Stimulated activated effector memory CD8-positive, alpha-beta T cell treated with anti-CD3 and anti-CD28 coated beads, Interleukin-12 subunit alpha, Interleukin-12 subunit beta, amount 100 ng/mL, for 72 hours (primary cell): ENCODE results near the gene CACTIN.
"Not testable (repeated sequence)": the region's sequence is repeated elsewhere in the genome, so short reads cannot be mapped to it uniquely, and the experiment has no call there.

ENCODE experiments used
- ATAC-seq: fragments of 150-1000 bp; cut with Tn5 transposase; 2 replicates; pipeline ENCODE4 v1.10.0; 2021
- DNase-seq, 2 donors: peaks; one replicate each; pipeline ENCODE4 v3.0.0; 2021 to 2022; ENCODE audit warnings: low spot score in 2 of 2
- H3K27ac Mint-ChIP-seq: one replicate; pipeline ENCODE4 v1.8.0; 2022; ENCODE audit warnings: mild to moderate bottlenecking, mixed read lengths
- H3K36me3 Mint-ChIP-seq: one replicate; pipeline ENCODE4 v1.8.0; 2022; ENCODE audit warnings: mild to moderate bottlenecking, mixed read lengths
- H3K4me1 Mint-ChIP-seq: one replicate; pipeline ENCODE4 v1.8.0; 2022; ENCODE audit warnings: mixed read lengths
- H3K4me3 Mint-ChIP-seq: one replicate; pipeline ENCODE4 v1.8.0; 2022; ENCODE audit warnings: mild to moderate bottlenecking, mixed read lengths
- H3K9me3 Mint-ChIP-seq: one replicate; pipeline ENCODE4 v1.8.0; 2022; ENCODE audit warnings: mixed read lengths

CACTIN gene

DNA sequence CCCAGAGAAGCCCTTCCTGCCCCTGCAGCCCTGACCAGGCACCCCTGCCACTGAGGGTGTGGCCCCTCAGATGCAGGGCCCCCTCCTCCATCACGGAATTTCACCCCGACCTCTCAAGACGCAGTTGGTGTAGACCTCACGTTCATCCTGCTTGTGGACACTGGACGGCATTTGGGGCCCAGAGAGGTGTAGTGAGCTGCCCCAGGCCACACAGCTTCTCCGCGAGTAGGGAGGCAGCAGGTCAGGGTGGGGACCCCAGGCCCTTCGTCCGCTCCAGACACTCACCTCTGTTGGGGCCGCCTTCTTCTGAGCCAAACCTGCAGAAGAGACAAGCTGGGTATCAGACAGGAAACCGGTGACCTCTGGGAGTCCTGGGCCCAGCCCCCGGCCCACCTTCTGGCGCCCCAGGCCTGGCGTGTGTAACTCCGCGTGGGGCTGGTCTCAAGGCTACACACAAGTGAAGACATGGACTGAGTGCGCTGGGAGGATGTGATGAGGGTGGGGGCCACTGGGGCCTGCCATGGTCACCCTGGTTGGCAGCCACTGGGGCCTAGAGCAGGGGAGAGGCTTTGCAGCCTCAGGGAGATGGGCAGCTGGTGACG, 40.5 kb upstream of the CACTIN start:
- Mint-ChIP-seq H3K27ac (peak overlapping the region; percentile 97), H3K36me3 (peaks cover 82% of the 10 kb centered on the region), H3K4me3 (no peak overlapping the region), H3K9me3 (no peaks in the 10 kb centered on the region), H3K4me1 (peaks cover 59% of the 10 kb centered on the region)
- ATAC-seq (no peak), DNase-seq (no peak)

DNA sequence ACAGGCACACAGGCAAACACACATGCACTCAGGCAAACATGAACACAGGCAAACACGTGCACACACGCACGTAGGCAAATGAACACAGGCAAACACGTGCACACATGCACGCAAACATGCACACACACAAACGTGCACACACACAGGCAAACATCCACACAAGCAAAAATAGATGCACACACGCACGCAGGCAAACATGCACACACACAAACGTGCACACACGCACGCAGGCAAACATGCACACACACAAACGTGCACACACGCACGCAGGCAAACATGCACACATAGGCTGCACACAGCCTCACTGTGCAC, 39.9 kb upstream of the CACTIN start:
- not testable (repeated sequence) for H3K9me3 Mint-ChIP-seq, DNase-seq, H3K4me3 Mint-ChIP-seq, H3K27ac Mint-ChIP-seq, ATAC-seq
- H3K36me3 Mint-ChIP-seq, result peaks cover 78% of the 10 kb centered on the region
- H3K4me1 Mint-ChIP-seq, result peaks cover 55% of the 10 kb centered on the region

DNA sequence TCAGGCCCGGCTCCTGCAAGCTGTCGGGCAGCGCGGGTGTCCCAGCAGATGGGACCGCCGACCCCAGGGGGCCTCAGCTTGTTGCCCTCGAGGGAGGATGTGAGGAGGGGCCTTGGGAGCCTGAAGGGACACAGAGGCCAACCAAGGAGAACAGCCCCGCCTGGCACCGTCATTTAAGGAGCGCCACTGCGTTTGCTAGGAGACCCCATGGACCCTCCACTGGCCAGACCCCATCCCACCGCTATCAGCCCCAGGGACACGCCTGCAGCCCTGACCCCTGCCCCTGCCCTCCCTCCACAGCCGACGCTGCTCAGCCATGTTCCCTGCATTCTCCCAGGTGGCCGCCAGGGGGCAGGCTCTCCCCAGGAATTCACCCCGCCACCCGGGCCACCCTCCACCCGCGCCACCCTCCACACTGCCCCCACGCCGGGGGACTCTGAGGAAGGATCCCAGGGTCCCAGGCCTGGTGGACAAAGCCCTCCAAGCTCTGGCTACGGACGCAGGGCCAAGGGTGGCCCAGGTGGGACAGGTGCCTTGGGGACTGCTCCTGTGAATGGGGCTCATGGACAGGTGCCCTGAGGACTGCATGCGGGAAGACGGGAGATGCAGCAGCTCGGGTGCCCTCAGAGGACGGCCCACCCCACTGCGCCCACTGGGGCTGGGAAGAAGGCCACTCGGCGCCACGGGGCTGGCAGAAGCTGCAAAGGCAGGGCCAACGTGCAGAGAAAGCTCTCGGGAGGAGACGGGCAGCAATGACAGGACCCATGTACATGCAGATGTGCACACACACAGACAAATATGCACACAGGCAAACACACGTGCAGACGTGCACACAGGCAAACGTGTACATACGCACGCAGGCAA, 39.3 kb upstream of the CACTIN start:
- Mint-ChIP-seq H3K36me3 (peaks cover 78% of the 10 kb centered on the region), H3K4me1 (peaks cover 49% of the 10 kb centered on the region), H3K9me3 (no peaks in the 10 kb centered on the region), H3K4me3 (no peak overlapping the region), H3K27ac (peak overlapping the region; percentile 52)
- DNase-seq (peak; percentile 87 to 93), ATAC-seq (peak; percentile 71)

DNA sequence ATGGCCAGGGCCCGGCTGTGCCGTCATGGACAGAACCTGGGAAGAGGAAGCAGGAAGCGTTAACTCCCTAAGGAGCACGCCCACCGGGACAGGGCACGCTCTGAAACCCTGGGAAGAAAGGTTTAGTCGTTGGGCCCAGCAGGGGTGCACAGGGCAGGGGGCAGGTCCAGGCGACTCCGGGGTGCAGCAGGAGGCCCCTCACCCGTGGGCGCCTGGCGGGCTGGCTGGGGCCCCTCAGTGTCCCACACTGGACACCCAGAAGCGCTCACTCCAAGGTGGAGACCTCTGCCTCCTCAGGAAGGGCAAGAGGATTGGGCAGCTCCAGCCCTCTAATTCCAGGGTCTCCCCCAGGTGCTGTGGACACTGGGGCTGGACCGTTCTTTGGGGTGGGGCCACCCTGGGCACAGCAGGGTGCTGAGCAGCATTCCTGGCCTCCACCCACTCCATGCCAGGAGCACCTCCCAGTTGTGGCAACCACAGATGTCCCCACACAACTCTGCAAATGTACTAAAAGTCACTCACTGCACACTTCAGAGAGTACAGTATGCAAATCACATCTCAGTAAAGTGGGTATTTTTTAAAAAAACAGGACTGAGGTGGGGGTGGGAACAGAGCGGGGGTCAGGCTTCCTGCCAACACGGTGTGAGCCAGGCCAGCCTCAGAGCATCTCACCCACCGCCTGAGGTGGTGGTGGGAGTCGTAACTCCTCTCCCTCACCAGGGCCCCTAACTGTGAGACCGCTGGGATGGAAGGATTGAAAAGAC, 38.5 kb upstream of the CACTIN start:
- no peak overlapping the region for H3K4me3 Mint-ChIP-seq
- DNase-seq (no peak), ATAC-seq (no peak)
- H3K4me1 Mint-ChIP-seq, result peaks cover 41% of the 10 kb centered on the region
- no peaks in the 10 kb centered on the region for H3K9me3 Mint-ChIP-seq
- H3K27ac Mint-ChIP-seq, result no peak overlapping the region
- peaks cover 77% of the 10 kb centered on the region for H3K36me3 Mint-ChIP-seq

DNA sequence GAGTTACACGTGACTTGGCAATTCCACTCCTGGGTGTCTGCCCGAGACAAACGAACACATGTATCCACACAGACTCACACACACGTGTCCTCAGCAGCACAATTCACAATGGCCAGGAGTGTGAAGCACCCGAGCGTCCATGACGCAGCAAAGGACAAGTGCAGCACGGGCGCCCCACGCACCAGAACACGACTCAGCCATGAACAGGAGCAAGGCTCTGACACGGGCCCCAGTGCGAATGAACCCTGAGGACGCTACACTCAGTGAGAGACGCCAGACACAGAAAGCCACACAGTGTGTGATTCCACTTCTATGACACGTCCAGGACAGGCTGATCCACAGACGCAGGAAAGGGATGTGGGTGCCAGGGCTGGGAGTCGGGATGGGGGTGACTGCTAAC, 37.2 kb upstream of the CACTIN start:
- Mint-ChIP-seq H3K9me3 (no peaks in the 10 kb centered on the region), H3K4me3 (no peak overlapping the region), H3K4me1 (peaks cover 29% of the 10 kb centered on the region), H3K36me3 (peaks cover 84% of the 10 kb centered on the region), H3K27ac (no peak overlapping the region)
- ATAC-seq, result no peak
- no peak for DNase-seq

DNA sequence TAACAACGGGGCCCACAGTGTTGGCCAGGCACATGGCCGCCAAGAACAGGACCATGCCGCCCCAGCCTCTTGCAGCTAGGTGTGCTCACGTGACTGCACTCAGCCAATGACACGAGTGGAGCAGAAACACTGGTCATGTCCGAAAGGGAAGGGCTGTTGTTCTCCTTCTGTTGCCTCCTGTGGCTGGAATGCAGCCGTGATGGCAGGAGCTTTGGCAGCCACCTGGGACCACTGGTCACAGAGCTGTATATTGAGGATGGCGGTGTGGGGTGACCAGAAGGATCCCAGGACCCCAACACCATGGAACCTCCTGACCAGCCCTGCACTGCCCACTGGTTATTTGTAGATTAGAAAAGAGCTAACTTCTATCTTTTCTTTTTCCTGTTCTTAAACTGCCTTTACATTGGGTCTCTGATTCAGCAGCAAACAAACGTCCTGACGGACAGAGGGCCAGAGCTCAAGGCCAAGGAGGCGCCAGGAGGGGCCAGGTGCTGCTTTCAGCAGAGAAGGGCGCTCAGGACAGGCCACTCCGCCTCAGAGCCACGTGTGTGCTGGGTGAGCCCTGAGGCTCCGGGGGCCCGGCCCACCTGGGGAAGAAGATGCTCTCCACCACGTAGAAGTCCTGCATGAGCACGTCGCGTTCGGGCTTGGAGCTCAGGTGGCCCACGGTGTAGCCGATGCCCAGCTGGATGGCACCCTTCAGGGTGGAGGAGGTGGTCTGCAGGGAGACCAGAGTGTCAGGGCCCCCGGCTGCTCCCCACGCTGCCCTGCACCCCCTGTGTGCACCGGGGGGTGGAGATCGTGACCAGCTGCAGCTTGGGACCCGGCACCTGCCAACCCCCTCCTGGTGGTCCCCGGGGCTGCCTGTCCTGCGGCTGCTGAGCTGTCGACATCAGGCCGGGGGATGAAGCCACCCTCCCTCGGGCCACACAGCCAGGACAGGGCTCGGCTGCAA, 35.0 kb upstream of the CACTIN start:
- no peak overlapping the region for H3K4me3 Mint-ChIP-seq

DNA sequence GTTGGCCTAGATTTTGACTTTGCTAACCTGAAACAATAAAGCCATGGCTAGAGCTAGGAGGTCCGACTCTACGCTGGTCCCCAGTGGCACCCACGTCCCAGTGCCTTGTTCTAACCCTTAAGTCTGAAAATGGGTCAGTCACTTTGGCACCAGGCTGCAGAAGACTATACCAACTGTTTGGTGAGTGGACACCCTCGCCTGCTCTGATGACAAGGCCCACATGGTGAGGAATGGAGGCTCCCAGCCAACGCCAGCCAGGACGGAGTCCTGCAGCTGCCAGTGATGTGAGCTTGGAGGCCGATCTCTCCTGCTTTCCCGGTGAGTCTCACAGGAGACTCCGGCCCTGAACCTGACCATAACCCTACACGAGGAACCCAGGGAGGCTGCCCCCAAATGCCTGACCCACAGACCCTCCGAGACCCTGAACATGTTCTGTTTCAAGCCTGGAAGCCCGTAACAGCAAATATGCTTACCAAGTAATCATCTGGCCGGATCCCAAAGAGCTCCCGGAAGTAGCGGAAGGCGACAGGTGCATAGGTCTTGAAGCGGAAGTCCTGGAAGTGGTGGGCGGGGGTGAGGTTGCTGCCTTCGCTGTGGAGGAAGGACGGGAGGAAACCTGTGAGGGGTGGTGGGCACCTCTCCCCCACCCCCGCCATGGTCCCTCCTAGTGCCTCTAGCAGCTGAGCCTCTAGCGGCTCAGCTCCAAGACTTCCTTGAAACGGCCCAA, 34.1 kb upstream of the CACTIN start:
- H3K4me3 Mint-ChIP-seq, result no peak overlapping the region
- ATAC-seq, result no peak
- H3K36me3 Mint-ChIP-seq, result peaks cover 80% of the 10 kb centered on the region

More for the DNA sequence above, 35.0 kb upstream of the CACTIN start:
- DNase-seq (no peak), ATAC-seq (no peak)
- Mint-ChIP-seq H3K27ac (no peak overlapping the region), H3K4me1 (peaks cover 8% of the 10 kb centered on the region), H3K36me3 (peaks cover 81% of the 10 kb centered on the region), H3K9me3 (no peaks in the 10 kb centered on the region)

DNA sequence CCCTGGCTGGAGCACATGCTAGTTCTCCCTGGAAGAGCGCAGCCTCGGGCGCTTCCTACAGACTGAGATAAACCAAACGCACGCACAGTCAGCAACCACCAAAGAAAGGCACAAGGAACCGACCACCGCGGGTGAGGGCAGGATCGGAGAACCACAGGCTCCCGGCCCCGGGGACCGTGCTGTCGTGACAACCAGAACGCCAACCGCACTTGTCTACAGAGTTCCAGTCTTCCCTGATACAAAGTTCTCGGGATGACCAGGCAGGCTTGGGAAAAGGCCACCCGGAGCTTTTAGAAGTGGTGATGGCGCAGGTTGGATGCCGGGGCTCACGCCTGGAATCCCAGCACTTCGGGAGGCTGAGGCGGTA, 33.1 kb upstream of the CACTIN start:
- Mint-ChIP-seq H3K4me3 (no peak overlapping the region), H3K27ac (no peak overlapping the region), H3K9me3 (no peaks in the 10 kb centered on the region), H3K4me1 (no peaks in the 10 kb centered on the region), H3K36me3 (peaks cover 83% of the 10 kb centered on the region)
- no peak for ATAC-seq
- DNase-seq, result no peak

More for the DNA sequence above, 34.1 kb upstream of the CACTIN start:
- no peaks in the 10 kb centered on the region for H3K9me3 Mint-ChIP-seq
- H3K4me1 Mint-ChIP-seq, result no peaks in the 10 kb centered on the region
- no peak overlapping the region for H3K27ac Mint-ChIP-seq
- DNase-seq, result no peak

DNA sequence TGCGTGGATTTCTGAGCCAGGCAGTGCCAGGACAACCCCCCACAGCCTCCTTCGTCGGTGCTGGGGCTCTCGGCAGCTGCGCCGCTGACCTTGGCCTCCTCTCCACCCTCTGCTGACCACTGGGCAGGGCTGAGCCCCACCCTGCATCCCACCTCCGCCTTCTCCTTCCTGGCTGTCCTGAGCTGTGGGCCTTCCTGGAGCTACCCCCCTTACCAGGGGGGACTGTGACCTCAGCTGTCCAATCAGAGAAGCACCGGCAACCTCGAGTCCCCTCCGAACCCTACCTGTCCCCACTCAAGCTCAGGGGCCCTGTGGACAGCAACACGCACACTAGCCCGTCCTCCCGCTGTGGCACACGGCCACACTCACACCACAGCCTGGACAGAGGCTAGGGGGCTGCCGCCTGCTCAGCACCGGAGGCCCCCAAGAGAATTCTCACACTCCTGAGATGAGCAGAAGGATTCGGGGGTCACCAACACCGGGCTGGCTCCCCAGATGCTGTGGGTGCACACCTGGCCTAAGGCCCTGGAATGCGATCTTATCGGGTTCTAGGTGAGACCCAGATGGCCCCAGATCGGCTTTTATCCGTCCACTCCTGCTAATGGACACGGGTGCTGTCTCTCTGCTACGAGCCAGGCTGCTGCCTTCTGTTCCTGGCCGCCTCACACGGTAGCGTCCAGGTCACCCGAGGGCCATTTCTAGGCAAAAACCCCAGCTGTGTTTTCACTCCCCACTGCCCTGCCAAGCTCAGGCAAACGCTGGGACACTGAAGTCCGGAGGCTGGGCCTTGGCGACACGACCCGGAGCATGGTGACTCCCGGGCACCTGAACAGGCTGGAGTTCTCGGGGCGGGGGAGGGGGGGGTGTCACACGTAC, 32.5 kb upstream of the CACTIN start:
- Mint-ChIP-seq H3K4me1 (no peaks in the 10 kb centered on the region), H3K27ac (no peak overlapping the region), H3K36me3 (peaks cover 83% of the 10 kb centered on the region), H3K4me3 (no peak overlapping the region), H3K9me3 (no peaks in the 10 kb centered on the region)
- ATAC-seq, result no peak
- no peak for DNase-seq

DNA sequence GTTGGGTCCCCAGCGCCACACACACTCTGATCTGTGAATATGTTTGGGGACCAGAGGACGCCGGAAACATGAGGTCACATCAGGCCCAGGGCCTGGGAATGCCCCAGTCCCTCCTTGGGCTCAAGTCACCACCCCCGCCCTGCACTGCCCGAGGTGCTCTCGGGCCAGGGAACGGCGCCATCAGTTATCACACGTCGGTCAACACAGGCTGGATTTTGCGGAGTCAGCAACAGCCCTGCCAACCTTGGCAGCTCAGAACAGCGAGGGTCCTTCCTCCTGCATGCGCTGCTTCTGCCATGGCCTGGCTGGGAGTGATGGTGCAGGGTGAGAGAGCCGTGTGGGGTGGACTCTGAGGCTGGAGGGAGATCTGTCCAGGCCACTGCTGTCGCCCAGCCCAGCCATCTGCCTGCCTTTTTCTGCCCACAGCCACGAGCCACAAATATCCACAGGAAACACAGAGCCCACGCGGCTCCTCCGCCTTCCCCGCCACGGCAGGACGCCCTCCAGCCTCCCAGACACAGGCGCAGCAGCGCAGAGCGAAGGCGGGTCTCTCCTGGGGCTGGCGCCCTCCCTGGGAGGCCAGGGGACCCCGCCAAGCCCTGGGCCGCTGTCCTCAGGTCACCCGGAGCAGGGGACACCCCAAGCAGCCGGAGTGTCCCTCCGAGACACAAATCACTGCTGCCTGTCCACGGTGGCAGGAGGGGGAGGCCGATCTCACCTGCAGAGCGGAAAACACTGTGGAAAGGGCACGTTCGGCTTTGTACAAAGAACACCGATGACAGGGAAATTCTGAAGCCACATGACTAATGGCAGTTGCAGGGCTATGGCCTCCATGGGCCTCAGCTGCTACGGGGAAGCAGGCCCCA, 31.6 kb upstream of the CACTIN start:
- DNase-seq (no peak), ATAC-seq (no peak)
- Mint-ChIP-seq H3K36me3 (peaks cover 83% of the 10 kb centered on the region), H3K4me3 (no peak overlapping the region), H3K27ac (no peak overlapping the region), H3K4me1 (no peaks in the 10 kb centered on the region), H3K9me3 (no peaks in the 10 kb centered on the region)

DNA sequence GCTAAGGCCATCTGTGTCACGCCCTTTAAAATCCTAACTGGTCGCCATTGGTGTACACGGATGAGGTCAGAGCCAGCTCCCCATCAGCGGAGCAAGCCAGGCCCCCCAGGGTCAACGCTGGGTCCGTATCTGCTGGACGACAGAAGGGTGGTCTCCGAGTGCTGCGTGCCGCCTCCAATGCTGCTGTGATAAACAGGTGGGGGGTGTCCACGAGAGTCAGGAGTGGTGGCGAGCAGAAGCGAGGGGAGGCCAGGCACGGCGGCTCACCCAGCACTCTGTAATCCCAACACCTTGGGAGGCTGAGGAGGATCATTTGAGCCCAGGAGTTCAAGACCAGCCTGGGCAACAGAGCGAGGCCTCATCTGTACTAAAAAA, 30.8 kb upstream of the CACTIN start:
- H3K27ac Mint-ChIP-seq, result no peak overlapping the region
- H3K9me3 Mint-ChIP-seq, result no peaks in the 10 kb centered on the region
- no peak for ATAC-seq
- no peaks in the 10 kb centered on the region for H3K4me1 Mint-ChIP-seq
- peaks cover 83% of the 10 kb centered on the region for H3K36me3 Mint-ChIP-seq
- no peak for DNase-seq
- H3K4me3 Mint-ChIP-seq, result no peak overlapping the region

DNA sequence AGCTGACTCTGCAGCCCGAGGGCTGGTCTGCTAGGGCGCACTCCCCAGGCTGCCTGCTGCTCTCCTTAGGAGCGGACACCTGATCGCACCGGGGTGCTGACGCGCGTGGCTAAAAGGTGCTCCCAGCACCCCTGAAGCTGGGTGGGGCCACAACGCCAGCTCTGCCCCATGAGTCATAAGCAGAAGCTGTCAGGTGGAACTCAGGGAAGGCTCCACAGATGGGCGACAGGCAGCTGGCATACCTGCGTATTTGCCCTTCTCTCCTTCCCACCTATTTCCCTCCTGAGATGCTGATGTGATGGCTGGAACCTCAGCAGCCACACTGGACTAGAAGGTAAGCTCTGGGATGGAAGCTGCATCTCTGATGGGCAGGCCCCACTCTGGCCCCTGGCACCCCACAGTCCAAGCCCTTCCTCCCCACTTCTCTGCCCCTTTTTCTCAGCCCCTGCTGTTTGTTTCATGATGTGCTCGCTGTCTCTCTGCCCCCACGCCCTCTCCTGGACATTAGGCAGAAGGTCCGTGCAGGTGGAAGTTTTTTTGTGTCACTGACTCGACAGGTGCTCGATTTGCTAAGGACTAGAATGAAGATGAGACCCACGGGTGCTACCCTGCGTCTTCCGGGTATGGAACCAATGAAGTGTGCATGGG, 30.3 kb upstream of the CACTIN start:
- H3K9me3 Mint-ChIP-seq, result no peaks in the 10 kb centered on the region
- DNase-seq, result no peak
- H3K4me3 Mint-ChIP-seq, result no peak overlapping the region
- no peaks in the 10 kb centered on the region for H3K4me1 Mint-ChIP-seq
- no peak overlapping the region for H3K27ac Mint-ChIP-seq
- peaks cover 86% of the 10 kb centered on the region for H3K36me3 Mint-ChIP-seq
- no peak for ATAC-seq
